Neural progenitor cell (in vitro differentiated cells): ENCODE results near the gene RPL7L1. TPM values are rescaled to one million over a fixed set of nuclear protein-coding genes. Genes with fewer than 3 reads are reported as not detected.

Experiments
- DNase-seq: peaks from one replicate; pipeline ENCODE4 v3.0.0-alpha.2; 2016; ENCODE audit warnings: low spot score
- H2AFZ ChIP-seq: fragments of 200-600 bp; sonication (generic); replicated peaks from 2 replicates; pipeline ENCODE4 v1.6.1; 2016; ENCODE audit warnings: antibody characterized with exemption
- H3F3A ChIP-seq: fragments of 200-600 bp; sonication (generic); 2 replicates; pipeline ENCODE4 v1.6.1; 2016; ENCODE audit warnings: antibody characterized with exemption, low read depth
- H3K27ac ChIP-seq: fragments of 200-600 bp; sonication (generic); 2 replicates; pipeline ENCODE4 v1.5.1; 2016; ENCODE audit warnings: mild to moderate bottlenecking
- H3K27me3 ChIP-seq: fragments of 200-600 bp; sonication (generic); 2 replicates; pipeline ENCODE4 v1.6.1; 2016; ENCODE audit warnings: mild to moderate bottlenecking, moderate library complexity
- H3K36me3 ChIP-seq: fragments of 200-600 bp; sonication (generic); 2 replicates; pipeline ENCODE4 v1.5.1; 2016
- H3K4me1 ChIP-seq: fragments of 200-600 bp; sonication (generic); 2 replicates; pipeline ENCODE4 v1.6.1; 2016; ENCODE audit warnings: mixed run types
- H3K4me2 ChIP-seq: fragments of 200-600 bp; sonication (generic); 2 replicates; pipeline ENCODE4 v1.6.1; 2016
- H3K4me3 ChIP-seq: fragments of 200-600 bp; sonication (generic); 2 replicates; pipeline ENCODE4 v1.5.1; 2016
- H3K79me2 ChIP-seq: fragments of 200-600 bp; sonication (generic); 2 replicates; pipeline ENCODE4 v1.6.1; 2016; ENCODE audit warnings: low read depth
- H3K9ac ChIP-seq: fragments of 200-600 bp; sonication (generic); 2 replicates; pipeline ENCODE4 v1.6.1; 2016
- H3K9me3 ChIP-seq: fragments of 200-600 bp; sonication (generic); 2 replicates; pipeline ENCODE4 v1.5.1; 2016; ENCODE audit warnings: low read depth
- H4K20me1 ChIP-seq: fragments of 200-600 bp; sonication (generic); 2 replicates; pipeline ENCODE4 v1.6.1; 2016; ENCODE audit warnings: low read depth
- H3K27ac Mint-ChIP-seq: 3 replicates; pipeline ENCODE4 v1.8.0; 2021; ENCODE audit warnings: mixed read lengths
- H3K27me3 Mint-ChIP-seq: 2 replicates; pipeline ENCODE4 v1.8.0; 2022; ENCODE audit warnings: low read depth, mild to moderate bottlenecking, inconsistent platforms, moderate library complexity, mixed read lengths; ENCODE audit not compliant: insufficient read depth
- H3K36me3 Mint-ChIP-seq: 3 replicates; pipeline ENCODE4 v1.8.0; 2021; ENCODE audit warnings: mixed read lengths
- H3K4me1 Mint-ChIP-seq: 3 replicates; pipeline ENCODE4 v1.8.0; 2021; ENCODE audit warnings: mixed read lengths
- H3K4me3 Mint-ChIP-seq: 3 replicates; pipeline ENCODE4 v1.8.0; 2021; ENCODE audit warnings: mild to moderate bottlenecking, moderate library complexity, mixed read lengths
- H3K9me3 Mint-ChIP-seq: 3 replicates; pipeline ENCODE4 v1.8.0; 2020; ENCODE audit warnings: mixed read lengths
- CTCF ChIP-seq: fragments of 200-600 bp; sonication (generic); IDR thresholded peaks from 2 replicates; pipeline ENCODE4 v1.5.1; 2017; ENCODE audit warnings: antibody characterized with exemption, mild to moderate bottlenecking
- EZH2 ChIP-seq: fragments of 200-600 bp; sonication (generic); IDR thresholded peaks from 2 replicates; pipeline ENCODE4 v1.6.1; 2017; ENCODE audit warnings: antibody characterized with exemption, mild to moderate bottlenecking, moderate library complexity
- EZH2phosphoT487 ChIP-seq: fragments of 200-600 bp; sonication (generic); IDR thresholded peaks from 2 replicates; pipeline ENCODE4 v1.6.1; 2017; ENCODE audit warnings: antibody characterized with exemption
- total RNA-seq: library from RNA; depleted of rRNA; stranded (reverse); fragments of >200 nt; gene quantifications from 2 replicates; pipeline ENCODE4 v1.2.3, GENCODE V29; 2015; ENCODE audit warnings: low replicate concordance

Gene RPL7L1
- total RNA-seq, 1 donor from 2014 or later: 106 TPM

GRCh38 chr6:42907336-42907735 lies 27.9 kb downstream of the RPL7L1 start:
- no peak overlapping the region for H3K4me2 ChIP-seq
- H3F3A ChIP-seq: peaks cover 20% of the 10 kb centered on the region
- Mint-ChIP-seq H3K36me3 (no peaks in the 10 kb centered on the region), H3K9me3 (no peaks in the 10 kb centered on the region), H3K27me3 (peaks cover 10% of the 10 kb centered on the region), H3K27ac (no peak overlapping the region), H3K4me3 (no peak overlapping the region), H3K4me1 (peaks cover 8% of the 10 kb centered on the region)
- peaks cover 3% of the 10 kb centered on the region for H3K4me1 ChIP-seq
- H3K27ac ChIP-seq: no peak overlapping the region
- DNase-seq: no peak
- peak overlapping the region; percentile 5 for H2AFZ ChIP-seq
- H3K79me2 ChIP-seq: no peaks in the 10 kb centered on the region
- no peaks in the 10 kb centered on the region for H3K9me3 ChIP-seq
- H3K36me3 ChIP-seq: no peaks in the 10 kb centered on the region
- H4K20me1 ChIP-seq: no peaks in the 10 kb centered on the region
- no peak overlapping the region for H3K9ac ChIP-seq
- TF ChIP-seq EZH2phosphoT487 (no peak), EZH2 (no peak), CTCF (no peak)
- no peaks in the 10 kb centered on the region for H3K27me3 ChIP-seq
- H3K4me3 ChIP-seq: no peak overlapping the region

GRCh38 chr6:42909835-42910234 lies 30.4 kb downstream of the RPL7L1 start:
- Histone ChIP-seq H3K4me3 (no peak overlapping the region), H3K4me1 (no peaks in the 10 kb centered on the region), H3K36me3 (no peaks in the 10 kb centered on the region), H3F3A (peaks cover 28% of the 10 kb centered on the region), H3K4me2 (no peak overlapping the region), H3K9ac (no peak overlapping the region), H3K9me3 (no peaks in the 10 kb centered on the region), H3K27ac (no peak overlapping the region), H2AFZ (no peak overlapping the region), H4K20me1 (no peaks in the 10 kb centered on the region), H3K27me3 (no peaks in the 10 kb centered on the region), H3K79me2 (no peaks in the 10 kb centered on the region)
- H3K27me3 Mint-ChIP-seq: peaks cover 8% of the 10 kb centered on the region
- no peak overlapping the region for H3K27ac Mint-ChIP-seq
- H3K36me3 Mint-ChIP-seq: no peaks in the 10 kb centered on the region
- DNase-seq: no peak
- no peak overlapping the region for H3K4me3 Mint-ChIP-seq
- peaks cover 4% of the 10 kb centered on the region for H3K4me1 Mint-ChIP-seq
- TF ChIP-seq CTCF: no peak
- no peaks in the 10 kb centered on the region for H3K9me3 Mint-ChIP-seq

- Histone ChIP-seq H3K27me3 (no peaks in the 10 kb centered on the region), H2AFZ (peak overlapping the region; percentile 99), H3F3A (peaks cover 28% of the 10 kb centered on the region), H3K79me2 (no peaks in the 10 kb centered on the region), H3K27ac (peak overlapping the region; percentile 95), H3K4me1 (no peaks in the 10 kb centered on the region), H3K36me3 (no peaks in the 10 kb centered on the region), H3K9me3 (no peaks in the 10 kb centered on the region), H3K9ac (no peak overlapping the region), H3K4me3 (peak overlapping the region; percentile 69), H3K4me2 (peak overlapping the region; percentile 91), H4K20me1 (no peaks in the 10 kb centered on the region)
- Mint-ChIP-seq H3K27ac (peak overlapping the region; percentile 26), H3K36me3 (no peaks in the 10 kb centered on the region), H3K27me3 (peaks cover 9% of the 10 kb centered on the region), H3K9me3 (no peaks in the 10 kb centered on the region), H3K4me1 (peaks cover 4% of the 10 kb centered on the region), H3K4me3 (peak overlapping the region; percentile 52)
- DNase-seq: peak; percentile 87
- TF ChIP-seq EZH2phosphoT487: no peak
- TF ChIP-seq EZH2: peak; percentile 30
- TF ChIP-seq CTCF: peak; percentile 59
Observed at GRCh38 chr6:42911171-42912021, 32.0 kb downstream of the RPL7L1 start.
